ENCODE measurements around the gene PDE2A. TPM values are rescaled to one million over a fixed set of nuclear protein-coding genes. Genes with fewer than 3 reads are reported as not detected.

PDE2A gene
- polyA plus RNA-seq, 1 donor = 13.6 TPM

- DNase-seq = no peak
Observed at GRCh38 chr11:72658989-72659640, 15.1 kb downstream of the PDE2A start.

DNA sequence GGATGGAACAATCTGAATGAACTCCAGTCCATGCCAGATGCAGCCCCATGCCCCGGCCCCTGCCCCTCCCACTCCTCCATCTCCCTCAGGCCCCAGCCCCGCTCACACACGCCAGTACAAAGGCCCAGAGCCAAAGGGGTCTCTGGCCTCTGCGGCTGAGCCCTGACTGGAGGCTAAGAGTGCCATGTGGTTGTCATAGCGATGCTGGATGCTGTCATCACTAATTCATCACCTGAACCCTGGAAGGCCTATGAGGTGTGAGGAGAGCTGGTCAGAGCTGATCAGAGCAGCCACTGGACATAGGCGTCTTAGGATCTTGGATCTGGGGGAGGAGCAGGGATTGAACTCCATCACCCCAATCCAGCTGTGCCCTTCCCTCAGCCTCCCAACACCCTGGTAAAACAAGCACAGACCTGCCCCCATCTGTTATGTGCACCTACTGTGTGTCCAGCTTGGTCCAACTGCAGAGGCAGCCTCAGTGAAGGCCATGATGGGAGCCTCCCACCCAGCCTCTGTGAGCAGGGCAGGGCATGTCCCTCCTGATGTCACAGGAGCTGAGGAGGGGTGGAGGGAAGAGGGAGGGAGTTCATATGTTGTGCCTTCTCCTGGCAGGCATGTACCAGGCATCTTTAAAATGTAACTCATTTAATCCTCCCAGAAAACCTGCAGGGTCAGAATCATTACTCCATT lies 16.7 kb downstream of the PDE2A start:
- DNase-seq = no peak

- no peak for DNase-seq
Observed at GRCh38 chr11:72655896-72656464, 18.2 kb downstream of the PDE2A start.

GRCh38 chr11:72655014-72655413 lies 19.2 kb downstream of the PDE2A start:
- no peak for DNase-seq

DNA sequence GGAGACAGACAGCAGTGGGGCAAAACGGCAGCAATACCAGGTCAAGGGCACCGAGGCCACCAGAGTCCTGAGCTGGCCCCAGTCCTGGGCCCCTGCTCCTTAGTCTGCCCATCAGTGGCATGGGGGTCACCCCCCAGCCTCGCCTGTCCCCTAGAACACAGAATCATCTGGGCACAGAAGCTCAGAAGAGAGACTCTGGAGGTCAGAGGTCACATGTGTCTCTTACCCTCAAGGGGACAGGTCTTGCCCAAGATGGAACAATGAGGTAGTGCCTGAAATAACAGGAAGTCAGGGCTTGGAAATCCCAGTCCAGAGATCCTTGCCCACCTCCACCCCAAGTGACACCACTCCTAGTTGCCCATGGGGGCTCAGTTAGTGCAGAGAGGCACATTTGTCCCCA lies 20.6 kb downstream of the PDE2A start:
- DNase-seq = no peak

DNA sequence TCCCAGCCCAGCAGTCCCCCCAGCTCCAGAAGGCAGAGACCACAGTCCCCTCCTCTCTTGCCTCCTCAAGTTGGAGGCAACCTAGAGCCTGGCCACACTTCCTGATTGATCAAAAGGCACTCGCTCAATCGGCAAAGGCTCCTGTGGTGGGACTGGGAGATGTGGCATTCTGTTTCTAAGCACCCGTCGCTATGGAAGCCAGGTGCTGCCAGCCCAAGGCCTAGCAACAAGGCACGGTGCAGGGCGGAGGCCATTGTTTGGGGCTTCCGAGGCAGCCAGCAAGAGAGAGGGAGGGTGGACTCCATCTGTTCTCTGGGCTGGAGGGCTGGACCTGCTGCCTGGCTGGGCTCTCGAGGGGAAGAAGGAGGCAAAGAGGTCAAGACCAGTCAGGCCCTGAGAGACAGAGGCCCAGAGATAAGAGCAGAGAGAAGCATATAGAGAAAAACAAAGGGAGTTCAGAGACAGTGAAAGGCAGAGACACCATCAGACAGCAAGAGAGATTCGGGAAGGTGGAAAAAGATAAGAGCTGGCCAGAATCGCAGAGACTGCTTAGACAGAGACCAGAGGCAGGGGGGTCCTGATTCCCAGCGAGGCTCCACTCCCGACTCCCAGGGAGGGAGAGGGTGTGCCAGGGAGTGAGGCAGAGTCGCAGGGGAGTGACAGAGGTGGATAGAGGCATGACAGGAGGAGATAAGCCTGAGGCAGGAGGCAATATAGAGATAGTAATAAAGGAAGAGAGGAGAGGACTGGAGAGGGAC lies 21.2 kb downstream of the PDE2A start:
- no peak for DNase-seq

- no peak for DNase-seq
Observed at GRCh38 chr11:72652133-72652532, 22.1 kb downstream of the PDE2A start.

DNA sequence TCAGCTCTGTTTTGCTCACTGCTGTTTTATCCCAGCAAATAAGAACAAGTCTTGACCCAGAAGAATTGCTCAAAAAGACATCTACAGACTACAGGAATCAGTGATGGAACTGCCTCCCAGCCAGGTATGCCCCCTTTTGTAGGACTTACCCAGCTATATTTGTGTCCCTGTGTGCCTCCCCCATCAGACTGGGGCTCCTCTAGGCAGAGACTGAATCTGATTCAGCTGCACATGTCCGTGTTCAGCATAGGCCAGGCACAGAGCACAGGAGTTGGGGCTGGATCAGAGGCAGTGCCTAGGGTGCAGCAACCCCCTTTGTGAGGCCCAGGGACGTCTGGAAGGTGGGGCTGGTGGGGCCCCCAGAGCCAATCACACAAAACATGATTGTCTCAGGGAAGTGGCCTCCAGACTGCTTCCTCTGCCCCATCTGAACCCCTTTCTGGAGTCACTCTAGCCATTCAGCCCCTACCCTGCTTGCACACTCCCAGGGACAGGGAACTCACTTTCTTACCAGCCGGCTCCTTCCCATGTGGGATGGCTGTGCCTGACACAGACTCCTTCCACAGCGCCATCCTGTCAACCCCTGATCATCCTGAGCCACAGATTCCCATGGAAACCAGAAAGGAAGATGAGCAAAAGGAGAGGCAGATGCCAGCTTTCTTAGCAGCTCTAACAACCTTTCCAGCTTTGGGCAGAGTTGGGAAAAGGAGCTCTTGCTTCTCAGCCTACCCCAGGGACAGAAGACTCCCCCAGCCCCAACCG lies 24.8 kb downstream of the PDE2A start:
- DNase-seq = no peak

DNA sequence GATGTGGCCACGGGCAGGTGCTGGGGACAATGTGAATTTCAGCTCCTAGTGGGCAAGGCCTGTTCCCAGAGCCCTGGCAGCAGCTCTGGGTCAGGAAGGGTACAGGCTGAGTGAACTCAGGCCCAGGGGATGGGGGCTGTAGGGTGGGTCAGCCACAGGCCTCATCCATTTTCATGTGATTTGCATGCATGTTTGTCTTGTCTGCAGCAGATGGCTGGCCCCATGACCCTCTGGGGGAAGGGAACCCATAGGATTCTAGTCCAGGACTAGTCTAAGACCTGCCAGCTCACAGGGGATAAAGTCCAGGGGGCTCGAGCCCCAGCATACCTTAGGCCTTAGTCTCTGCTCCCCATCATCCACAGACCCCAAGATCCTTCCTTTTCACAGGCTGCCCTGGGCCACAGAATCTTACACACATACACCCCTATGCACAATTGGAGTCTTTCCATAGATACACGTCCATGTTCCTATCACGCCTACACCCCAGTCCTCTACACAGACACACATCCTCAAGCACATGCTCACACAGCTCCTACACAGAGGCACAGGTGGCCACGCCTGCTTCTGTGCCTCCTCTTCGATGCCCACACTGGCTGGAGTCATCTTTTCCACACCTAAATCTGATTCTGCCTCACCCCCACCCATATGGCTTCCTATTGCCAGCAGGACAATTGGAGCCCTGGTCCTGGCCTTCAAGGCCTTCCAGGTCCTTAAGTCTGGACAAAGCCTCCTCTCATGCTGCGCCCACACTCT lies 25.7 kb downstream of the PDE2A start:
- no peak for DNase-seq

DNA sequence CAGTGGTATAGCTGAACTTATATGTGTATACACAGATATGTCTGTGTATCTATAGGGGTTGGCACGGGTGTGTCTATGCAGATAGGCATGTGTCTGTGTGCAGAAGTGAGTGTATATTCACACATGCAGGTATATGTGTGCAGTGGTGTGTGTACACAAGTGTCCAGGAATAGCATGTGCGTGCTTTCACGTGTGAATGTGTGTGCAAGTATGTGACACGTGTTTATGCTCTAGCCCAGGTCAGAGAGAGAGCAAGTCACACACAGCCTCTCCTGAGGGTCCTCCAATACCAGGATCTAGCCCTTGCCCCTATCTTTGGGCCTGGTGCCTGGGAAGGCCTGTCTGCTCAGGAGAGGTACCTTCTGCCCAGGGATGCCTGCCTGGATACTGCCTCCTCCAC lies 26.3 kb downstream of the PDE2A start:
- no peak for DNase-seq

DNA sequence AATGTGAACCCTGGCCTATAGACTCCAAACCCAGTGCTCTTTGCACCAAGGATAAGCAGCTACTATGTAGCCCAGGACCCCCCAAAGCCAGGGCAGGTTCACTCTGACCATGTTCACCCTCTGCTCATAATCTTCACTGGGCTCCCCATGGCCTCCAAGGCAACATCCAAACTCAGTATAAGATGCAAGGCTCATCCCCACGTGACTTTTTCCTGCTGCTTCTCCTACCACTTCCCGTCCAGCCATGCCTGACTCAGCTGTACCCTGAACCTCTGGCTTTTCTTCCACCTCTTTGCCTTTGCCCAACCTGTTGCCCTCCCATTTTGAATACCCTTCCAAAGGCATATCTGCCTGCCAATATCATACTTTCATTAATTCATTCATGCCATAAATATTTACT lies 27.8 kb downstream of the PDE2A start:
- DNase-seq = no peak

- no peak for DNase-seq
Observed at GRCh38 chr11:72646024-72646423, 28.2 kb downstream of the PDE2A start.

DNA sequence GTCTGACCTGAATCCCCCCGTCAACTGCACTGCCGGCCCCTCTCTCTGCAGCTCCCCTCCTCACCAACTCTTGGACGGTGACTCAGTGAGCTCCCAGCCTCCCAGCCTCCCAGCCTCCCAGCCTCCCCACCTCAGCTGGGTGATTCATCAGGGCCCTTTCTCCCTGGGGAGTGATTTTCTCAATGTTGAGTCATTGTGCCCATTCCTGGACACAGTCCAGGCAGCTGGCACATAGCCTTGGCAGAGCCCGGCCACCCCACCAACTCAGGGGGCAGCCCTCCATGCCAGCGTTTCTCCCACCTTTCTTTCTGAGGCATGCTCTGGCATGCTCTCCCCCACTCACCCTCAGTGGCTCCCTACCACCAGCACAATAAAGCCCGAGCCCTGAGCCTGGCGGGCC lies 30.7 kb downstream of the PDE2A start:
- no peak for DNase-seq

GRCh38 chr11:72642884-72643522 lies 31.2 kb downstream of the PDE2A start:
- peak; percentile 52 for DNase-seq

- DNase-seq = no peak
Observed at GRCh38 chr11:72642043-72642883, 32.0 kb downstream of the PDE2A start.

GRCh38 chr11:72641522-72642042 lies 32.6 kb downstream of the PDE2A start:
- DNase-seq = no peak

- DNase-seq = no peak
Observed at GRCh38 chr11:72639502-72640375, 34.5 kb downstream of the PDE2A start.

DNA sequence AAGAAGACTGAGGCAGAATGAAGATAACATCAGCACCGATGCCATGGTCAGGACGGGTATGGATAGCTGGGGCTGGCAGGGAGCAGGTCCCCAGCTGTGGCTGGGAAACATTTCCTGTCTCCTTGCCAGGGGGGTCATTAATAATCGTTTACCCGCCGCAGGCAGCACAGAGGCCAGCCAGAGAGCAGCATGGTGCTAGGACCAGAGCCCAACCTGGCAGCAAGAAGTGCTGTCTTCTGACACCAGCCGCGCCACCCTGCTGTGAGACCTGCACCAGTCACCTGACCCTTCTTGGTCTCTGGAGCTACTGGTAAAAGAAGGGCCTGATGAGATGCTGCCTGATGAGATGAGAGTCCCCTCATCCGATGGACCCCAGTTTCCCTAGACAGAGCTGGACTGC lies 36.3 kb downstream of the PDE2A start:
- DNase-seq = no peak

DNA sequence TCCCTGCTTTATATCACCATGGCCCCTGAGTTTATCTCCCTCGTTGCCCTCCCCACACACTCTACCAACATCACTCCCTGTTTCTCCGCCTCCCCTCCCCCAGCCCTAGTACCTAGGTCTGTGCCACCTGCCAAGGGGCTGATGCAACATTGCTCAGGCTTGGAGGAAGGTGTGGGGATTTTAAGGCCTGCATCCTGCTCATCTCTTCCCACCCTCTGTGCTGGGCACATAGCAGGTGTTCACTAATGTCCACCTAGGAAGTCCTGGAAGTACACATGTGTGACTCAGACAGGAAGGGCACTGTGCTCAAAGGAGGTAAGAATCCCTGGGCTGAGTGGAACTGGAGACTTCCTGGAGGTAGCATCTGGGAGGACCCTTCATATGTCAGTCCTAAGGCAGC lies 37.0 kb downstream of the PDE2A start:
- DNase-seq = no peak
